ENCODE measurements around the gene LTK.

The LTK gene

GRCh38 chr15:41495736-41496599, 17.7 kb downstream of the LTK start:
- no peak for DNase-seq

GRCh38 chr15:41494922-41495735, 18.5 kb downstream of the LTK start:
- no peak for DNase-seq

DNA sequence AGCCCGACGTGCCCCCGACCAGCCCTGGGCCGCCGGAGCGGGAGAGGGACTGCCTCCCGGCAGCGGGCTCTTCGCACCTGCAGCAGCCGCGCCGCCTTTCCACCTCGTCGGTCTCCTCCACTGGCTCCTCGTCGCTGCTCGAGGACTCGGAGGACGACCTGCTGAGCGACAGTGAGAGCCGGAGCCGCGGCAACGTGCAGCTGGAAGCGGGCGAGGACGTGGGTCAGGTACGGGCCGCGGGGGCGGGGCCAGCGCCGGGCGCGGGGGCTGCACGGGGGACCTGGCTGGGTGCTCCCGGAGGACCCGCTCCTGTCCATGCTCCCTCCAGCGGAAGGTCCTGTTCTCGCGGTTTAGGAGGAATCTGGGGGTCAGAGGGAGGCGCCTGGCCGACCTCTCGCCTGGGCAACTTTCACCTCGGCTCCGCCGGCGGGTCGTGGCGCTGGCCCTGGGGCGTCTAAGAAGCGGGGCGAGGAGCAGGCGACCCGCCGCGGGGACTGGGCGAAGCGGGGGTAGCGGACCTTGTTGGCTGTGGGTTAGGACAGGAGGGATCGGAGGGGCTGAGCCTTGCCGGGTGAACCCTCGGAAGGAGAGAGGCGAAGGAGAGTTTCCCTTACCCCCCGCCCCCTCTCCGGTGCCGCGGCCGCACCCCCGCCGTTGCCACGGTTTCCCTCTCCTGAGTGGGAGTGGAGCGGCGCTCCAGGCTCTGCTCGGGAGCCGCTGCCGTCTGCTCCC, 19.3 kb downstream of the LTK start:
- DNase-seq = peak; percentile 53

DNA sequence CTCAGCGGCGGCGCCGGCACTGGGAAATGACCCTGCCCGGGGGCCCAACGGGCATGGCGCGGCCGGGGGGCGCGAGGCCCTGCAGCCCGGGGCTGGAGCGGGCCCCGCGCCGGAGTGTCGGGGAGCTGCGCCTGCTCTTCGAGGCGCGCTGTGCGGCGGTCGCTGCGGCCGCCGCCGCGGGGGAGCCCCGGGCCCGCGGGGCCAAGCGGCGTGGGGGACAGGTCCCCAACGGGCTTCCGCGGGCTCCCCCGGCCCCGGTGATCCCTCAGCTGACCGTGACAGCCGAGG, 19.8 kb downstream of the LTK start:
- no peak for DNase-seq

- peak; percentile 82 for DNase-seq
Measured at GRCh38 chr15:41493205-41493901, 20.3 kb downstream of the LTK start, which contains the start of gene ITPKA. Gene ITPKA, plus strand, starts transcription at chr15:41493874. Its CDS starts 54 bp downstream, at chr15:41493928.

DNA sequence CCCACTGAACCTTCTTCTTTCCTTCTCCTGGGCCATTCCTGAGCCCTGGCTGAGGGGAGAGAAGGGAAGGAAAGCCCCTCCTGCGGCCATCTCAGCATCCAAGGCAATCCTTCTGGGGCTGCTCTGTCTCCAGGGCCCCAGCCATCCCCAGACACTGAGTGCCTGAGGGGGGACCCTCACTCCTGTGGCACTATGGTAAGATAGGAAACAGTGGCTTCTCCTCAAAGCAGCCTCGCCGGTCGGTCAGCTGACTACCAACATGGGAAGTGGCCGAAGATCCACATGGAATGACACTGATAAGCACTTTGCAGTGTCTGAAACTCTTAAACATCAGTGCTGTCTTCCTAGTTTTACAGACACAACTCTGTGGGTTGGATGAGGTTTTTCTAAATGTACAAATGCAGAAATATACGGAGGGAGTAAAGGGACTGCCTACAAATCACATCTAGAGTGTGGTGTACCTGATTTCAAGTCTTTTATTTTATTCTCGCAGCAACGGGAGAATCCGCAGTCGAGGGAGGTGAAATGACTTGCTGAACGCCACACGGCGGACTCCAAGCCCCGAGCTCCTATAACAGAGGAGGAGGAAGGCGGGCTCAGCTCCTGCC, 20.9 kb downstream of the LTK start:
- no peak for DNase-seq

GRCh38 chr15:41491889-41492288, 21.7 kb downstream of the LTK start:
- DNase-seq = no peak

DNA sequence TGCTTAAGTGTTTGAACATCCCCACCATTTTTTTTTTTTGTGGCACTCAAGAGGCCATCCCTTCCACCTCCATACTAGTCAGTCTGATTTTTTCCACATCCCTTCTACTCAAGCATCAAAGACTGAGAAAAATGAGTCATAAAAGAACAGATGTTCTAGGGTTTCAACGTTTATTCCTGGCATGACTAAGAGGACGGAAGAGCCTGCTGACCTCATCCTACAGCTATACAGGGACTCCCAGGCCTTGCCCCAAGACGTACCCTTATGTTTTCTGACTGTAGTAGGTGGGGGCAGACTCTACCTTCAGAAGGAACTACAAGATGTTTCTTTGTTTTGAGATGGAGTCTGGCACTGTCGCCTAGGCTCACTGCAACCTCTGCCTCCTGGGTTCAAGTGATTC, 23.3 kb downstream of the LTK start:
- no peak for DNase-seq

DNA sequence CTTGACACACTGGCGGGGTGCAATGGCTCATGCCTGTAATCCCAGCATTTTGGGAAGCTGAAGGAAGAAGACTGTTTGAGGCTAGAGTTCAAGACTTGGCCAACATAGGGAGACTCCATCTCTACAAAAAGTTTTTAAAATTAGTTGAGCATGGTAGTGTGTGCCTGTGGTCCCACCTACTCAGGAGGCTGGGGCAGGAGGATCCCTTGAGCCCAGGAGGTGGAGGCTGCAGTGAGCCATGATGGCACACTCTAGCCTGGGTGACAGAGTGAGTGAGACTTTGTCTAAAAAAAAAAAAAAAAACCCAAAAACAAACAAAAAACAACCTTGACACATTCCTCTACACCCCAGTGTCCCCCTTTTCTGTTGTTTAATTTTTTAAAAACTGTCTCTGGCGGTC, 24.0 kb downstream of the LTK start:
- no peak for DNase-seq

DNA sequence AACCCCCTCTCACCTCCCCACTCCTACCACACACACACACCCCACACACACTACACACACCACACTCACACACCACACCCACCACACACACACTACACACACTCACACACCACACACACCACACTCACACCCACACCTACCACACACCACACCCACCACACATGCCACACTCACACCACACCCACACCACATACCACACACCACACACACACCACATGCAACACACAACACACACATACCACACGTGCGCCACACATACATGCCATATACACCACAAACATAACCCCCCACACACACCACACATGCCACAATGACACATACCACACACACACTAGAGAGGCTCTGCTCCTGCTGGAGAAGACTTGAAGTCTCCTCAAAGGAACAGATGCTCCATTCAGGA, 25.8 kb downstream of the LTK start:
- no peak for DNase-seq

DNA sequence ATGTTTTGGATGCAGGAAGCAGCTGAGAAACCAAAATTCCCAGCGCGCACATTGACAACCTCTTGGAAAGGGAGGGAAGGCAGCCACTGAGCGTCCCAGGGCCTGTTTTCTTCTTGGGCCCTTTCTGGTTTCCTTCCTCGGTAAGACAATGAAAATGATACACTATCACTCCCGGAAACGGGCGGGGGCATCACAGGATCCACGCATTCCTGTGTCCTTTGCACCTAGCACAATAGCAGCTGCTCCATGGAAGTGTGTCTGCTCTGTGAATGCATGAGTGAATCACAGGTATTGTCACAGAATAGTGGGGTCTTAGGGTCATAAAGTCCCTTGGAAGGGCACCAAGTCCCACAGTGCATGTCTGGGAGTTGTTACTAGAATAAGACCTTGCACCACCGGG, 26.2 kb downstream of the LTK start:
- no peak for DNase-seq

DNA sequence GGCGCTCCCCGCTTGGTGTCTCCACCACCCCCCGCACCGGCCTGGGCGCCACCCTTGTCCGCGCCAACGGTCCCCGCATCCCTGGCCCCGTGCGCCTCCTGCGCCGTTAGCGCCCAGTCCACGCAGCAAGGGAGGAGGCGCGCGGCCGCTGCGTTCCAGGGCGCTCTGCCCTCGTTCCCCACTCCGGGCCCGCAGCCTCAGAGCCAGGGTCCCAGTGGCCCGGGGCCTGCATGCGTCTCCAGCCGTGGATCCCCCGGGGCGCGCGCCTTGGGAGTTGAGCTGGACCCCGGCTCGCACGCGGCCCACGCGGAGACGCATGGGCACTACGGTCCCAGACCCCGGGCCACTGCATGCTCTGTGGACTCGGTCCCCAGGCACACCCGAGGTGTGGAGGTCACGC, 27.3 kb downstream of the LTK start:
- DNase-seq = no peak

GRCh38 chr15:41484937-41485625, 28.5 kb downstream of the LTK start:
- no peak for DNase-seq

GRCh38 chr15:41483519-41483918, 30.1 kb downstream of the LTK start:
- DNase-seq = no peak

DNA sequence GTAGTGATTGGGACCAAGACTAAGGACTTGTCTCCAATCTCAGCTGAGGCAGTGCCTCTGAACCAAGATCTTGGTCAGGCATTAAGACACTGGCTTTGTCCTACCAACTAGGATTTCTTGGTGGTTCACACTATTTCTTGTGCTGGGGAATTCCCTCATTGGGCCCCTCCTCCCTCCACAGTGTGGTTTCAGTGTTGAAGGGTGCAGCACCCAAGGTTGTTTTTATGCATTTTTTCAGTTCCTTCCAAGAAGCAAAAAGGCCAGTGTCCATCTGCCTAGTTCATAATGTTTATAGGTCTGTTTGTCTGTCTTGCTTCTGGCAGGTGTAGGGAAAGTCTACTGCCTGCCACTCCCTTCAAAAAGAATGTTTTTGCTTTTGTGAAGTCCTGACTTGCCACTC, 30.5 kb downstream of the LTK start:
- DNase-seq = no peak

GRCh38 chr15:41482110-41482877, 31.3 kb downstream of the LTK start:
- DNase-seq = no peak

GRCh38 chr15:41480396-41481140, 33.1 kb downstream of the LTK start:
- no peak for DNase-seq

DNA sequence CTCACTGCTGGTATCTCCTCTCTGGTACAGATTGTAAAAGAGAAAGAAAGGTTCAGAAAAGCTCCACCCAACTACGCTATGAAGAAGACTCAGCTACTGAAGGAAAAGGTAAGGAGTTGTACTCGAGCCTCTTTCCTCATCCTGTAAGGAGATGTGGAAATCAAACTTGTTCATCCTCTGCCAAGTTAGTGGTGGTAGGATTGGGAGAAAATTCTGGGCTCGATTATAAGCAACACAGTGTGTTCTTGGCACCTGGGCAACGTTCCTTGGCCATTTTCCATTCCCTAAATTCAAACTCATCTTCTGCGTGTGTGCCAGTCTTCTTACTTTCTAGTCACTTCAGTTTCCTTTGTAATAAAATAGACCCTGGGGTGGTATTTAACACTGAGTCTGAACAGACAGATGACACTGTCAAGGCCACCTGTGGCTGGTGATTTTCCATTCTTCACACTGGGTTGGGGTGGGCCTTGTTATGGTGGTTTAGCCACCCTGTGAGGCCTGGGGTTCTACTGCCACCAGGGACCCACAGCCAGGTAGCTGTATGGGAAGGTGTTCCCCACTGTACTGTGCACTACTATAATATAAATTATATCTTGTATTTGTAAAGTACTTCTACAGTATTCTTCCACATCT, 37.1 kb downstream of the LTK start:
- DNase-seq = no peak

GRCh38 chr15:41474941-41475340, 38.7 kb downstream of the LTK start:
- no peak for DNase-seq

DNA sequence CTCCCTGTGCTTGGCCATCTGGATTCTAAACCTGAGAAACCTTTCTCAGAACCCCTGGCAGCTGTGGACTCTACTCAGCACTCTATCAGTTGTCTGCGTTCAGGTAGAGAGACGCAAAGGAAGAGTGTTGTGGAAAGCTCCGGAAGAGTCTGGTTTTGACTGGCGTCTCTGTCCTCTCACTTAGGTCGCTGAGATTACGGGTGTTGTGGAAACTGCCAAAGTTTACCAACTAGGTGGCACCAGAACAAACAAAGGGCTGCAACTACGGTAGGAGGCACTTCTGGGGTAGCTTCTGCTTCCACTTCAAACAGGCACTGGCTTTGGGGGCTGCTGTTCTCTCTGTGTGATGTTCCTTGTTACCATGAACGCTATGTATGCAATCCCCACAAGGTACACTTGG, 39.2 kb downstream of the LTK start:
- no peak for DNase-seq
